Vagina (tissue), 2 donors: Measurements from ENCODE around the gene C20orf202.

Experiments
- CTCF ChIP-seq, 3 experiments: fragments of 450-650 bp in 2 of 3; fragments of 200-600 bp in 1 of 3; sonication (generic) in 1 of 3; IDR thresholded peaks; one replicate each; pipeline ENCODE4 v1.5.1; 2017 to 2019; ENCODE audit warnings: antibody characterized with exemption in 3 of 3, mild to moderate bottlenecking in 2 of 3, moderate library complexity in 2 of 3
- POLR2A ChIP-seq, 2 donors: fragments of 450-650 bp; IDR thresholded peaks; one replicate each; pipeline ENCODE4 v1.6.1; 2017; ENCODE audit warnings: antibody characterized with exemption in 2 of 2, mild to moderate bottlenecking in 2 of 2, moderate library complexity in 2 of 2

GRCh38 chr20:1188347-1188746, 14.9 kb upstream of the C20orf202 start:
- no peak for TF ChIP-seq POLR2A (IDR thresholded peaks at IDR 0.05)
- TF ChIP-seq CTCF (IDR thresholded peaks at IDR 0.05): no peak
